Caco-2 (cell line): ENCODE data around the gene STAG2. TPM values are rescaled to one million over a fixed set of nuclear protein-coding genes. Genes with fewer than 3 reads are reported as not detected.
"Not testable (repeated sequence)": the region's sequence is repeated elsewhere in the genome, so short reads cannot be mapped to it uniquely, and the experiment has no call there.

Experiments
- BruUV-seq: library from RNA; stranded (reverse); fragments of 400-500 nt; replicated peaks from 2 replicates; lab custom pipeline; 2021; lab: Mats Ljungman, UMichigan
- CTCF ChIA-PET: fragments of 300-600 bp; sonication (Branson Sonifier 250); formaldehyde crosslinking; loops from one replicate; lab custom pipeline; 2022; ENCODE audit warnings: antibody characterized with exemption; lab: Charles Lee
- POLR2A ChIA-PET: fragments of 300-600 bp; sonication (Branson Sonifier 250); formaldehyde crosslinking; loops from one replicate; lab custom pipeline; 2022; ENCODE audit warnings: antibody characterized with exemption; lab: Charles Lee
- DNase-seq, 2 experiments: peaks; one replicate each; pipeline versions ENCODE4 v3.0.0 to v3.0.0-alpha.2; 2020 to 2022
- H3K27me3 ChIP-seq: replicated peaks from 2 replicates; pipeline ENCODE4 v1.6.0; 2011; ENCODE audit warnings: low read length; ENCODE audit not compliant: control insufficient read depth, insufficient read depth
- H3K36me3 ChIP-seq: 2 replicates; pipeline ENCODE4 v1.5.1; 2011; ENCODE audit warnings: low read length; ENCODE audit not compliant: control insufficient read depth, insufficient read depth
- H3K4me1 ChIP-seq: fragments of 250-450 bp; sonication (Bioruptor Pico); 2 replicates; pipeline ENCODE4 v1.5.1; 2020; ENCODE audit warnings: mild to moderate bottlenecking
- H3K4me3 ChIP-seq: 2 replicates; pipeline ENCODE4 v1.5.1; 2011; ENCODE audit warnings: low read depth, mild to moderate bottlenecking, control low read depth, low read length
- H3K9me3 ChIP-seq: fragments of 250-450 bp; sonication (Bioruptor Pico); 2 replicates; pipeline ENCODE4 v1.5.1; 2020; ENCODE audit warnings: mild to moderate bottlenecking, moderate library complexity
- H3K27ac Mint-ChIP-seq: one replicate; pipeline ENCODE4 v1.8.0; 2022; ENCODE audit warnings: mixed read lengths; ENCODE audit not compliant: unreplicated experiment
- H3K27me3 Mint-ChIP-seq: one replicate; pipeline ENCODE4 v1.8.0; 2022; ENCODE audit warnings: mixed read lengths; ENCODE audit not compliant: insufficient read depth, unreplicated experiment
- H3K36me3 Mint-ChIP-seq: one replicate; pipeline ENCODE4 v1.8.0; 2022; ENCODE audit warnings: mild to moderate bottlenecking, mixed read lengths; ENCODE audit not compliant: insufficient read depth, unreplicated experiment
- H3K4me1 Mint-ChIP-seq: one replicate; pipeline ENCODE4 v1.8.0; 2022; ENCODE audit warnings: low read depth, mixed read lengths; ENCODE audit not compliant: unreplicated experiment
- H3K4me3 Mint-ChIP-seq: one replicate; pipeline ENCODE4 v1.8.0; 2022; ENCODE audit warnings: mild to moderate bottlenecking, moderate library complexity, mixed read lengths; ENCODE audit not compliant: unreplicated experiment
- H3K9me3 Mint-ChIP-seq: one replicate; pipeline ENCODE4 v1.8.0; 2022; ENCODE audit warnings: mixed read lengths; ENCODE audit not compliant: unreplicated experiment
- CTCF ChIP-seq, 2 experiments: fragments of 200-600 bp in 1 of 2; IDR thresholded peaks; 1 replicate in 1 of 2; 2 replicates in 1 of 2; pipeline versions ENCODE4 v1.5.1 to v1.8.0; 2011 to 2022; ENCODE audit warnings: antibody characterized with exemption in 1 of 2, control low read depth in 1 of 2, inconsistent platforms in 1 of 2, low read depth in 1 of 2, low read length in 1 of 2, mild to moderate bottlenecking in 1 of 2, moderate library complexity in 1 of 2; ENCODE audit not compliant: insufficient read depth in 1 of 2, severe bottlenecking in 1 of 2, unreplicated experiment in 1 of 2
- intact Hi-C: fragments of 100-400 bp; cut with micrococcal nuclease; formaldehyde crosslinking; loops from one replicate; pipeline ENCODE4 v1.10.0; 2022; ENCODE audit not compliant: unreplicated experiment
- total RNA-seq: library from RNA; stranded (reverse); gene quantifications from 2 replicates; pipeline ENCODE4 v1.2.3, GENCODE V29; 2022

The STAG2 gene
- total RNA-seq, 1 experiment from 2014 or later, result 65.1 TPM

GRCh38 chrX:124045109-124045508 is 83.6 kb downstream of the STAG2 start:
- H3K27me3 ChIP-seq, result no peaks in the 10 kb centered on the region
- intact Hi-C loops, result loop anchor here (10.0 kb wide), 1 partner anchor 210 kb away; no protein-coding TSS in a partner anchor
- H3K4me1 ChIP-seq, result no peaks in the 10 kb centered on the region
- ChIA-PET POLR2A (no interaction called here), CTCF (no interaction called here)
- no peak for DNase-seq
- H3K36me3 ChIP-seq, result no peaks in the 10 kb centered on the region
- Mint-ChIP-seq H3K27ac (no peak overlapping the region), H3K9me3 (no peaks in the 10 kb centered on the region), H3K36me3 (peaks cover 13% of the 10 kb centered on the region), H3K27me3 (no peaks in the 10 kb centered on the region), H3K4me1 (no peaks in the 10 kb centered on the region), H3K4me3 (no peak overlapping the region)
- no TSS peak for BruUV-seq
- no peak for TF ChIP-seq CTCF (IDR thresholded peaks at IDR 0.05; ENCODE audit: insufficient read depth in 1 of 2, low read depth in 1 of 2, low read length in 1 of 2, severe bottlenecking in 1 of 2, unreplicated experiment in 1 of 2)
- no peak overlapping the region for H3K4me3 ChIP-seq
- no peaks in the 10 kb centered on the region for H3K9me3 ChIP-seq

GRCh38 chrX:124084417-124084816 is 122.9 kb downstream of the STAG2 start:
- CTCF ChIA-PET, H3K27ac Mint-ChIP-seq, H3K9me3 ChIP-seq, H3K27me3 Mint-ChIP-seq, BruUV-seq, H3K9me3 Mint-ChIP-seq, POLR2A ChIA-PET, H3K4me1 ChIP-seq, H3K27me3 ChIP-seq, H3K4me3 Mint-ChIP-seq, H3K36me3 ChIP-seq, H3K4me3 ChIP-seq, intact Hi-C loops, H3K4me1 Mint-ChIP-seq, DNase-seq: not testable (repeated sequence)
- H3K36me3 Mint-ChIP-seq, result peaks cover 52% of the 10 kb centered on the region

GRCh38 chrX:124085063-124085462 is 123.6 kb downstream of the STAG2 start:
- no peaks in the 10 kb centered on the region for H3K9me3 Mint-ChIP-seq
- no peaks in the 10 kb centered on the region for H3K27me3 ChIP-seq
- H3K27me3 Mint-ChIP-seq, result no peaks in the 10 kb centered on the region
- no peak overlapping the region for H3K4me3 ChIP-seq
- DNase-seq, result no peak
- no TSS peak for BruUV-seq
- H3K4me3 Mint-ChIP-seq, result no peak overlapping the region
- CTCF ChIA-PET, result no interaction called here
- no peak for TF ChIP-seq CTCF (IDR thresholded peaks at IDR 0.05; ENCODE audit: insufficient read depth in 1 of 2, low read depth in 1 of 2, low read length in 1 of 2, severe bottlenecking in 1 of 2, unreplicated experiment in 1 of 2)
- intact Hi-C loops, result no loop called here
- H3K36me3 ChIP-seq, result no peaks in the 10 kb centered on the region
- peaks cover 54% of the 10 kb centered on the region for H3K36me3 Mint-ChIP-seq
- no peaks in the 10 kb centered on the region for H3K9me3 ChIP-seq
- no peak overlapping the region for H3K27ac Mint-ChIP-seq
- H3K4me1 ChIP-seq, result no peaks in the 10 kb centered on the region
- POLR2A ChIA-PET, result no interaction called here
- H3K4me1 Mint-ChIP-seq, result no peaks in the 10 kb centered on the region

GRCh38 chrX:124086411-124086810 is 124.9 kb downstream of the STAG2 start:
- Mint-ChIP-seq H3K36me3 (peaks cover 54% of the 10 kb centered on the region), H3K27me3 (no peaks in the 10 kb centered on the region)

More at GRCh38 chrX:124086411-124086810, 124.9 kb downstream of the STAG2 start:
- no peak for TF ChIP-seq CTCF (IDR thresholded peaks at IDR 0.05; ENCODE audit: insufficient read depth in 1 of 2, low read depth in 1 of 2, low read length in 1 of 2, severe bottlenecking in 1 of 2, unreplicated experiment in 1 of 2)
- Mint-ChIP-seq H3K9me3 (no peaks in the 10 kb centered on the region), H3K4me3 (no peak overlapping the region), H3K27ac (no peak overlapping the region), H3K4me1 (no peaks in the 10 kb centered on the region)
- Histone ChIP-seq H3K4me1 (no peaks in the 10 kb centered on the region), H3K9me3 (no peaks in the 10 kb centered on the region), H3K4me3 (no peak overlapping the region), H3K27me3 (no peaks in the 10 kb centered on the region), H3K36me3 (no peaks in the 10 kb centered on the region)
- ChIA-PET CTCF (no interaction called here), POLR2A (no interaction called here)
- intact Hi-C loops, result no loop called here
- no TSS peak for BruUV-seq
- DNase-seq, result no peak
